ENCODE data around the gene MMP11.

MMP11 gene

DNA sequence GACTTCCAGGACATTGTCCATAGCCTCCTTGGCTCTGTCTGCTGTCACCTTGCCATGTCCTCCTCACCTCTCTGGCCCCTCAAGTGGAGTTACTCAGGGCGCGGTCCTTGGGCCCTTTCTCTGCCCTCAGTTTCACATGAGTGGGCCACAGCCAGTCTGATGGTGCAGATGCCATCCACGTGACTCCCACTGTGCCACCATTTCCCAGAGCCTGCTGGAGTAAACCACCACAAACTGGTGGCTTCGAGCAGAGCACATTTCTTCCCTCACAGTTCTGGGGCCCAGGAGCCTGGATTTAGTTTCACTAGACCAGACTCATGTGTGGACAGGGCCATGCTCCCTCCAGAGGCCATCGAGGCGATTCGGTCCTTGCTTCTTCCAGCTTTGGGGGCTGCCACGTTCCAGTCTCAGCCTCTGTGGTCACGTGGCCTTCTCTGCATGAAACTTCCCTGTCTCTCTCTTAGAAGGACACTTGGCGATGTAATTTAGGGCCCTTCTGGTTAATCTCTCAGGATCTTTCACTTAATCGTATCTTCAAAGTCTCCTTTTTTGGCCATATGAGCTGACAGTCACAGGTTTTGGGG is 28.7 kb downstream of the MMP11 start:
- FAIRE-seq (no peak), DNase-seq (ENCODE audit: low spot score) (no peak)

DNA sequence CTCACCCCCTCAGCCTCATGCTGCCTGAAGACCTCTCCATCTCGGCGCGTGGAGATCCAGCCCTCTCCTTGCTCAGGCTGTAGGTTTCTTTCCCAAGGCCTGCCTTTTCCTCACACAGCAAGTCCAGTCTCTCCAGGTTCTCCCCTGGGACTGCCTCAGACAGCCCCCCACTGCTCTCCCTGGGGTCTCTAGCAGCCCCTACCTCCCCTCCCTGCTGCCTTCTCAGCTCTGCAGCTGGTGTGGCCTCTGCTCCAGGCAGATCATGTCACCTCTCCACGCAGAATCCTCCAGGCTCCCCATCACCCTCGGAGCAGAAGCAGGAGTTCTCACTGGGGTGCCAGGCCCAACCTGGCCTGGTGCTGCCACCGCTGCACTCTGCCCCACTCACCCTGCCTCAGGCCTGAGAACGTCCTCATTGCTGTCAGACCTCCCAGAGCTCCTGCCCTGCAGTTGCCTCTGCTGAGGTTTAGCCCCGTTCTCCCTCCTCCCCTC is 29.3 kb downstream of the MMP11 start:
- no peak for FAIRE-seq
- no peak for DNase-seq (ENCODE audit: low spot score)

DNA sequence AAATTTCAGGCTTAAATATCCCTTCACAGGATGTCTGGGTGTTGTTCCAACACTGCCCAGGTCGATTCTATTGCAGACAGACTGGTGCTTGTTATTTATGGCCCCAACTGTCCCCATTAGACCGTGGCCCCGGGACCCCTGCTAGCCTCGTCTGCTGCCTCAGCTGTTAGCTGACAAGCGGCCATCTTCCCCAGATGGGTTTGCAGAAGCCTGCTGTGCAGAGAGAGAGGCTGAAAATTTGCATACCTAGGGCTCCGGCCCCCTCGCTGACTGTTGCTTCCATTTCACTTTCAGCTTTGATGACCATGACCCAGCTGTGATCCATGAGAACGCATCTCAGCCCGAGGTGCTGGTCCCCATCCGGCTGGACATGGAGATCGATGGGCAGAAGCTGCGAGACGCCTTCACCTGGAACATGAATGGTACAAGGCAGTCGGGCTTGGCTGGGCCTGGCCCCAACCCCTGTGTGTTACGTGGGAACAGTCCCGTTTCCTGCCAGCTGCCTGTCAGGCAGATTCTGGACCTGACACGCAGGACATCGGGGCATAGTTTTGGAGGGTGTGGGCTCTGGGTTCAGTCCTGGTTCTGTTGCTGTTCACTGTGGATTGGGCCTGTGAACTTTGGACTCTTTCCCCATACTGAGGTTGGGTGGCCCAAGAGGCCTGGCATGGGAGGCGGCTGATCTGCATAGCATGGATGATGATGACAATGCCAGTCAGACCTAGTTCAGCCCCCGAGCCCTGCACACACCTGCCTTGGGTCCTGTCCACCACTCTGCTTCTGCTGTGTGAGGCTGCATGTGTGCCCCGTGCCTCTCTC is 30.6 kb downstream of the MMP11 start:
- FAIRE-seq, result no peak
- DNase-seq (ENCODE audit: low spot score), result no peak

DNA sequence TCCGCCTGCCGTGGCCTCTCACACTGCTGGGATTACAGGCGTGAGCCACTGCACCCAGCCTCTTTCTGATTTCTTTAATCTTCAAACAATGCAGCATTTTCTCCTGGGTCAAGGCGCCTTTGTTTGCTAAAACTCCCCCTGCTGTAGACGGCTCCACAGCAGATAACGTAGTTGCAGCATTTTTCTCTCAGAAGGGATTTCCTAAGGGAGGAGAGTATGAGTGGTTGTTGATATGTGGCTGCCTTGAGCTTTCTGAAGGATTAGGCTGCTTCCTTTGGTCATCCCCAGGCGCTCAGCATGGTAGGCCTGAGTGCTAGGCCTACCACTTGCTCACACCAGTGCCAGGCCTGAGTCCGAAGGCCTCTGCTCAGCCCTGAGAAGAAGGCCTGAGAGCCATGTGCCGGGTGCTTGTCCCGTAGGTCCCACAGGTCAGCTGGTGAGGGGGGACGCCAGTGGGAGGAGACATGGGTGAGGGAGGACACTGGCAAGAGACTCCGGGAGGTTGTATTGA is 32.2 kb downstream of the MMP11 start:
- DNase-seq (ENCODE audit: low spot score) (no peak), FAIRE-seq (no peak)

DNA sequence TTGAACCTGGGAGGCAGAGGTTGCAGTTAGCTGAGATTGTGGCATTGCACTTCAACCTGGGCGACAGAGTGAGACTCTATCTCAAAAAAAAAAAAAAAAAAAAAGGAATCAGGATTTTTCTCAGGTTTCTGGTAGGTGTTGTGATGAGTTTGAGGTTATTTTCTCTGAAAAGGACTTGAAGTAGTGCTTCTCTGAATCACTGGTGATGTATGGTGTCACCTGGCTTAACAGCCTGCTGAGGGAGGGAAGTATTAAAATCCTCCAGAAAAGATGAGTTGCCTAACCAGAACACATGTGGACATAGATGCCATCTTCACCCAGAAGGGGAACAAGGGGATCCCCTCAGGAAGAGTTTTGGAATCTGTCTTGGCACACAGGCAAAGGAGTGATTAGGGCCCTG is 34.2 kb downstream of the MMP11 start:
- FAIRE-seq (no peak), DNase-seq (ENCODE audit: low spot score) (no peak)

DNA sequence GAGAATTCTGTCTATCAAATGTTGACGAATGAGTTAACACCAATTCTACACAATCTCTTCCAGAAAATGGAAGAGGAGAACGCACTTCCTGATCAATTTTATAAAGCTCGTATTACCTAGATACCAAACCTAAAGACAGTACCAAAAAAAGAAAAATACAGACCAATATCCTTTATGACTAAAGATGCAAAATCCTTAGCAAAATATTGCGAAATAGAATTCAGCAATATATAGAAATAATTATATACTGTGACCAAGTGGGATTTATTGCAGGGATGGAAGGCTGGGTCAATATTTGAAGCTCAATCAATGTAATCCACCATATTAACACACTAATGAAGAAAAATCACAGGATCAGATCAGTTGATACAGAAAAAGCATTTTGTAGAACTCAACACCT is 39.7 kb downstream of the MMP11 start:
- no peak for DNase-seq (ENCODE audit: low spot score)
- no peak for FAIRE-seq

DNA sequence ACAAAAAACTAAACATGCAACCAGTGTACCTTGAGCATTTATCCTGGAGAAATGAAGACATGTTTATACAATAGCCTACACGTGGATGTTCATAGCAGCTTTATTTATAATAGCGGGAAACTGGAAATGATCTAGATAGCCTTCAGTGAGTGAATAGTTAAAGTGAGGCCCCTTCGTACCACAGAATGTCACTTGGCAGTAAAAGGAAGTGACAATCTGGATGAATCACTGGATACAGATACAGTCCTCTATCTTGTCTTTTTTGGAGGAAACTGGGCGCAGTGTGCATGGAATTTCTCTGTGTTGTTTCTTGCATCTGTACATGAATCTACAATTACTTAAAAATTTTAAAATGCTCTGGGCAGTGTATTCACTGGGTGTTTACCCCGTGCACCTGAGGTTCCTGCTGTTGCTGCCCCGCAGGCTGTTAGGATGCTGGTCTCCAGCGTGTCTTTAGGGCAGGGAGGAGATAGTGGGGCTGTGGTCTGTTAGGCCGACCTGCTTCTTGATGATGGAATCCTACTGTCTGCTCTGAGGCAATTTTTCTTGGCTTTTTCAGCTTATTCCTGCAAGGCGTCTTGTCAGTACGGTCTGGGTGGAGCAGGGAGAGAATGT is 43.0 kb downstream of the MMP11 start:
- DNase-seq (ENCODE audit: low spot score) (no peak), FAIRE-seq (no peak)

DNA sequence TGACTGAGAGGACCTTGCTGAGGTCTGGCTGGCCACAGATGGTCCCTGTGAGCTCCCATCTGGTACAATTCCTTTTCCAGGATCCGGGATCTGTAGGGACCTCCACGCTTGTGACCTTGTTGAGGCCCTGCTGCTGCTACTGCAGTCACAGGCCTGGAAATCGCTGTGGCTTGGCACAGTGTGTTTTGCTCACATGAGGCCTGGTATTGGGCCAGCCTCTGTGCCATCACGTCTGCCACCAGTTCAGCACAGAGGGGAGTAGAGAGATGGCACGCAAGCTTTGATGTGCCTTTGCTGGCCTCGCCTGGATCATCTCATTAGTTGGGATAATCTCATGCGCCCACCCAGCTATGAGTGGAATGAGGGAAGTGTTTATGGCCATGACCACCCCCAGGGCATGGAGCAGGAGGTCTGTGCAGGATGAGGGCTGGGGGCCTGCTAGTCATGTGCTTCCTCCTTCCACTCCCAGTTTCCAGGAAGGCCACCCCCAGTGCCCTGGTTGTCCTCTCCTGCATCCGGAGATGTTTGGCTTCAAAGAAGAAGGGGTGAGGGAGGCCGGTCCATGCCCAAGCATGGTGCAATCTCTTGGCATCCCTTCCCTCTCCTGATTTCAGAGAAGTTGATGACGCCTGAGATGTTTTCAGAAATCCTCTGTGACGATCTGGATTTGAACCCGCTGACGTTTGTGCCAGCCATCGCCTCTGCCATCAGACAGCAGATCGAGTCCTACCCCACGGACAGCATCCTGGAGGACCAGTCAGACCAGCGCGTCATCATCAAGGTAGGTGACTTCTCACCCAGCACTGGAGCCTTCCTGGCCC is 43.7 kb downstream of the MMP11 start:
- FAIRE-seq, result no peak
- DNase-seq (ENCODE audit: low spot score), result no peak

DNA sequence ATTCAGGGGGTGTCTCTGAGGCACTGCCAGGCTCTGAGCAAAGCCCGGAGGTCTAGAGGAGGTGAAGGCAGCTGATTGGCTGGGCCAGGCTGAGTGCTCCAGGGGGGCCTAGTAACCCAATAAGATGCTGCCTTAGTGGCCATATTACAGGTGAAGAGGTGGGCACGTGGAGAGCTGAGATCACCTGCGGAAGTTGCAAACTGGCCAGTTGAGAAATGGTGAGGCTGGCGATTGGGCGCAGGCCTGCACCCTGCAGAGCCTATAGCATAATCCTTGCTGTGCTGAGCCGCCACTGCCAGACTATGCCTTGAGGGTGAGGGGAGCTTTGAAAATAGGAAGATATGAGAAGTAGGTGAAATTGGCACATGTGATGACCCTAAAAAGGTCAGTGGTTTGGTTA is 44.5 kb downstream of the MMP11 start:
- FAIRE-seq (no peak), DNase-seq (ENCODE audit: low spot score) (no peak)

DNA sequence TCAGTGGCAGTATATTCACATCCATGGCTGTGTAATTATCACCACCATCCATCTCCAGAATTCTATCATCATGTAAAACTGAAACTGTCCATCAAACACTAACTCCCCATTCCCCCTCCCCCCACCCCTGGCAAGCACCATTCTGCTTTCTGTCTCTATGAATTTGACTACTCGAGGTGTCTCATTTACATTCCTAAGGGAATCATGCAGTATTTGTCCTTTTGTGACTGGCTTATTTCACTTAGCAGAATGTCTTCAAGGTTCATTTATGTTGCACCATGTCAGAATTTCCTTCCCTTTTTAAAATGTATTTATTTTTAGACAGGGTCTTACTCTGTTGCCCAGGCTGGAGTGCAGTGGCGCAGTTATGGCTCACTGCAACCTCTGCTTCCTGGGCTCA is 45.9 kb downstream of the MMP11 start:
- DNase-seq (ENCODE audit: low spot score) (no peak), FAIRE-seq (no peak)

DNA sequence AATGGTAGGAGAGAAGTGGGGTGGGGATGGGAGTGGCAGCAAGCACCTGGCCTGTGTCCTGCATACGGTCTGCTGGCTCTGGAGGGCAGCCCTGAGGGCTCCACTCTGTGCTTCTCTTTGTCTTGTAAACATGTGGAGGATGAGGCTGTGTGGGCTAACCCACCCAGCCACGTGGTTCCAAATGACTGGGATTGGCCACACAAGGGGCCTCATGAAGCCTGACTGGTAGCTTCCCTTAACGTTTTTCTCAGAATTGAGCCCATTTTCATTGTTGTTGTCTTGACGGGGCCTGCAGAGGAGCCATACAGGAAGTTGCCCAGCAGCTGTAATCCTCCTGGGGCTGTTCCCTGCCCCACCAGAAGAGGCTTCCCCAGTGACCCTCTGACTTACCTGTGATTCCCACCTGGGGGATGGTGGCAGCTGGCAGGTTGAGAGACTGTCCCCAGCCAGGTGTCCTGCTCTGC is 48.1 kb downstream of the MMP11 start:
- FAIRE-seq (no peak), DNase-seq (ENCODE audit: low spot score) (no peak)

DNA sequence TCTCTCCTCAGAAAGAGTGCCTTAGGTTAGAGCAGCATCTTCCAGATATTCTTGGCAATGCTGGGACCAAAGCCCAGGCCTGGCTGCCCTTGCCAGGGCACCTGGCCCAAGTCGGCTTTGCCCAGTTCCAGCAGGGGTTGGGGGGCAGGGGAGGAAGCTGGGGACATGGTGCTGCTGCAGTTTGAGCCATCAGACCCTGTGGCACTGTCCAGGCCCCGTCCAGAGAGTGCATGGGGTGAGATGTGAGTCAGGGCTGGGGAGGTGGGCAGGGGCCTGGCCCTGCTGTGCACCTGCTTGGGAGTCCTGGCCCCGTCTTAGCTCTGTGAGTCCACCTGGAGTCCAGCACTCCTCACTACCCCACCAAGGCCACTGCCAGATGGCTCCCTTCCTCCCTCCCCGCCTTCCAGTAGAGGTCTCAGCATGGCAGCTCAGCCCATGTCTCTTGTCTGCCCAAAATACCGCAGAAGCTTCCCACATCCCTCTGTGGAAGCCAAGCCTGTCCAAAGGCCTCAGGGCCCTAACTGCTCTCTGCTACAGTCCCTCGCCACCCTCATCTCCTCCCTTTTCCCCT is 49.5 kb downstream of the MMP11 start:
- DNase-seq (ENCODE audit: low spot score) (no peak), FAIRE-seq (no peak)

DNA sequence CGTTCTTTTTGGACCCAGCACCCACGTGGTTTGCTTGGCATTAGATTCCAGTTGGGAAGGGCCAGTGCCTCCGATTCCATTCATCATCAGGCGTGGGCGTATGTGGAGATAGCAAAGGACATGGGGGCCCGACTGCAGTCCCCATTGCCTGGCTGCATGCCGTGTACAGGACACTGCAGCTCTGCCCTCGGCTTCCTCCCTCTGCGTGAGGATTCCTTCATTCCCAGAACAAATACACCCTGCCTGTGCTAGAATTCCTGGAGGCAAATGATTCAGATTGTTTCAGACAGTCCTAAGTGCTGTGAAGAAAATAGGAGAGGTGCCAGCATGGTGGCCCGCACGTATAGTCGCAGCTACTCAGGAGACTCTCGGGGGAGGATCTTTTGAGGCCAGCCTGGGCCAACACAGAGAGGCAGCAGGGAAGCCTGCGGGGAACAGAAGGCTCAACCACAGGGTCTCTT is 50.7 kb downstream of the MMP11 start:
- DNase-seq (ENCODE audit: low spot score) (no peak), FAIRE-seq (no peak)

DNA sequence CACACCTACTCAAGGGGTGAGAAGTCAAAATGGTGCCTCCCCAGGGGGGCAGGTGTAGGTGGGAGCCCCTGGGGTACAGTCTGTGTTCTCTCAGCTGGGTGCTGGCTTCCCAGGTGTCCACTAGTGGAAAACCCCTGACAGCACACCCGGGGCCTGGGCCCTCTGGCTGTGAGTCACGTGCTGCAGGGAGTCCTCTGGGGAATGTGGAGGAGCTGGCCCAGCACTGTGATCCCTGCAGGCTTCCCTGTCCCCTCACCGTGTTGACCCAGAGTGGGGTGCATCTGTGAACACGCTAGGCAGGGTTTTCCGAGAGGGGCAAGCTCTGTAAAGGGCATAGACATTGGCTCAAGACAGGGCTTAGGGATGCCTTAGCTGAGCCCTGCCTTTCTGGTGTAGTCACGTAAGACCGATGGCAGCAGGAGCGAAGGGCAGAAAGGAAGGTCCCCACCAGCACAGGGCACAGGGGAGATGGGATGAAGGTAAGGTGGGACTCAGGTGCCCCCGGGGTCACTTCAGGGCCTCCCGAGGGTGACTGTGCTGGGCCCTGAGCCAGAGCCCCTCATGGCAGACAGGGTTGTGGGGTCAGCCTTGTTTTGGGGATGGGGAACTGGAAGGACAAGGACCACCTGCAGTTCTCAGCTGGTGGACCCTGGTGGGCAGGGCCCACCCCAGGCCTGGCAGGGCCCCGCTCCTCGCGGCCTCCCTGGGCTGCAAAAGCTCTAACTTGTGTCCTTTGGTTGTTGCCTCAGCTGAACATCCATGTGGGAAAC is 52.0 kb downstream of the MMP11 start:
- DNase-seq (ENCODE audit: low spot score) (no peak), FAIRE-seq (no peak)

DNA sequence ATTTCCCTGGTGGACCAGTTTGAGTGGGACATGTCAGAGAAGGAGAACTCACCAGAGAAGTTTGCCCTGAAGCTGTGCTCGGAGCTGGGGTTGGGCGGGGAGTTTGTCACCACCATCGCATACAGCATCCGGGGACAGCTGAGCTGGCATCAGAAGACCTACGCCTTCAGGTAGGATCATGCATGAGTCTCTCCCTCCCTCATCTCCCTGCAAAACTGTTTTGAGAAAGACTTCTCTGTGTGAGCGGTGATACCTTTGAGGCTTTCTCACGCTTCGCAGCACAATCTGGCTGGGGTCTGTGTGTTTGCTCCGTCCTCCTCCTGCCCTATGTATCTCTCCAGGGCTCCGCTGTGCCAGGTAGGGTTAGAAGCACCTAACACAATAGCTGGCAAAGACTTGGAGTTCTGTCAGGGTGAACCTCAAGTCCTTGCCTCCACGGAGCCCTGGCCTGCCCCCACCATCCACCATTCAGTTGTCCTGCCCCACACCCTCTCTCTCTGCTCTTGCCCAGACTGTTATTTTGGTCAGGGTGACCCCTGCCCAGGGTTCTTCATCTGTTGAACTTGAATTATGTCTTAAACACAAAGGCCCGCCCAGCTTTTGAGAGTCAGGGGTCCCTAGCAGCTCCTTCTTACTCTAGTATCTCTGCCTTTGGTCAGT is 52.7 kb downstream of the MMP11 start:
- DNase-seq (ENCODE audit: low spot score), result no peak
- FAIRE-seq, result no peak

DNA sequence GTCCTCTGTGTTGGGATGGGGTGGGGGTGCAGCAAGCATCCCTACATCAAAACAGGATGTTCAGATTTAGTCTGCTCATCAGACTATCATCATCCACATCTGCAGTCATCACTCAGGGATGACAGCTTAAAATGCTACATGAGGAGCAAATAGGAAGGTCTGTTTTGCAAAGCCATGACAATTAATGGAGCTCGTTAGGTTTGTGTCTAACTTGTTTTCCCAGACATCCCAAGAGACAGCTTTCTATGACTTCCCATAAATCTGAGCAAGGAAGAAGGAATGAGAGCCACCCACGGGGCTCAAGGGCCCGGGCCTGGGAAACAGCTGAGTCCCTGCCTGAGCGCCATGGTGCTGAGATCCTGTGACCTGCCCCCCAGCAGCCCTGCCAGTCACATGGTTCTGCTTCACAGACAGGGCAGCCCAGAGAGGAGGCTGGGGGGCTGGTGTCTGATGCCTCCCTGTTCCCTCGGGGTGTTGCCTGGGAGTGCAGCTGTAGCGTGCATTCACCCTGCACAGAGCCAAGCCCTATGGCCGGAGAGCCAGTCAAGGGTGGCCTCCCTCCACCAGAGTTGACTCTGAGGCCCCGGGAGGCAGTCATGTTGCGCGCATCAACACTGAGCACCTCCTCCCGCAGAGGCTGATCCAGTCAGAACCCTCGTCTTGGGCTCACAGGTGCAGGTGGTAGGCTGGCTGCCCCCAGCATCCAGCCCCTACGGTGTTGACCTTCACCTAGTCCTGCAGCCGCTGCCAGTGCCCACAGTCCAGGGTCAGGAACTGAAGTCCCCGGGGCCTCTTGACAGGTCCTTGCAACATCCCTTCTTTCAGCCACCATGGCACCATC is 54.1 kb downstream of the MMP11 start:
- DNase-seq (ENCODE audit: low spot score) (no peak), FAIRE-seq (no peak)

DNA sequence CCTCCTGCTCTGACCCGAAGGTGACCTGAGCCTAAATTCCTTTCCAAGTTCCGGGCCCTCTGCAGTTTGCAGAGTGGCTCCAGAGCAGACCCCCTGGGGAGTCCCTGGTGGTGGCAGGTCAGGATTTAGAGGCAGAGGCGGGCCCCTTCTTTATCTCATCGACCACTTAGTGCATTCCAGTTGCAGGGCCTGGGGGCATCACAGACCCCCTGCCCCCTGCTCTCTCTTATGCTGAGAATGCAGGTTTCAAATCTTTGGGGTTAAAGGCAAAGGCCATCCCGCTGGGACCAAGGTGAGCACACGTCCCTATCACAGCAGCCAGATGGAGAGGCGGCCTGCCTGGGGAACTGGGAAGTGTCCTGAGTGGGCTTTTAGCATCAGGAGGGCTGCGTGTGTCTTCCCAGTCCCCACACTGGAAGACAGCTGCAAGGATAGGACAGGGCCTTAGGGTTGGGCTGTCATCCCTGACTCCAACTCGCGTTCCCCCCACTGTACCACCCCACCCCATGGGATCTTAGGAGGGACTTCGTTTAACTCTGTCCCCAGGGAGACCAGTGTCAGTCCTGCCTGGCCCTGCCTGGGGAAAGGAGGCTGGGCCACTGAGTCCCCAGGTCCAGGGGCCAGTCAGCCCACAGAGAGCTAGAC is 54.8 kb downstream of the MMP11 start:
- DNase-seq (ENCODE audit: low spot score) (no peak), FAIRE-seq (no peak)

Measured in RCC 7860 (cell line).